ENCODE measurements around the gene MAFF.
"Not testable (repeated sequence)": the region's sequence is repeated elsewhere in the genome, so short reads cannot be mapped to it uniquely, and the experiment has no call there.

The MAFF gene

DNA sequence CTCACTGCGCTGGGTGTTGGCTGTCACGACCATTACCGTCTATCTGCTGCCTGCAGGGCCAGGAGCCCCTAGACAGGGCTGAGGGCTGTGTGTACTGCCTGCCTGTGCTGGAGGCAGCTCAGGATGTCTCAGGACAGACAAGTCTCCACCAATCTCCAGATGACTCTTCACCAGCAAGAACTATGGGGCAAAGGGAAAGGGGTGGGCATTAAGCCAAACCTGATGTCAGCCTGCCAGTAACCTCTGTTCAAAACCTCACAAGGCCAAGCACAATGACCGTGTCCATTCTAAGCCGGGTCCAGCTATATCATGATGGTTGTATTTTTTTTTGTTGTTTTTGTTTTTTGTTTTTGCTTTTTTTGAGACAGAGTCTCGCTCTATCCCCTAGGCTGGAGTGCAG, 31.6 kb downstream of the MAFF start:
- Histone ChIP-seq H3K4me3 (ENCODE audit: low read depth, low read length) (no peak overlapping the region), H3K27ac (no peak overlapping the region), H3K36me3 (replicated peaks) (peaks cover 62% of the 10 kb centered on the region), H3K27me3 (replicated peaks) (no peaks in the 10 kb centered on the region)
- TF ChIP-seq, protein P1, sequence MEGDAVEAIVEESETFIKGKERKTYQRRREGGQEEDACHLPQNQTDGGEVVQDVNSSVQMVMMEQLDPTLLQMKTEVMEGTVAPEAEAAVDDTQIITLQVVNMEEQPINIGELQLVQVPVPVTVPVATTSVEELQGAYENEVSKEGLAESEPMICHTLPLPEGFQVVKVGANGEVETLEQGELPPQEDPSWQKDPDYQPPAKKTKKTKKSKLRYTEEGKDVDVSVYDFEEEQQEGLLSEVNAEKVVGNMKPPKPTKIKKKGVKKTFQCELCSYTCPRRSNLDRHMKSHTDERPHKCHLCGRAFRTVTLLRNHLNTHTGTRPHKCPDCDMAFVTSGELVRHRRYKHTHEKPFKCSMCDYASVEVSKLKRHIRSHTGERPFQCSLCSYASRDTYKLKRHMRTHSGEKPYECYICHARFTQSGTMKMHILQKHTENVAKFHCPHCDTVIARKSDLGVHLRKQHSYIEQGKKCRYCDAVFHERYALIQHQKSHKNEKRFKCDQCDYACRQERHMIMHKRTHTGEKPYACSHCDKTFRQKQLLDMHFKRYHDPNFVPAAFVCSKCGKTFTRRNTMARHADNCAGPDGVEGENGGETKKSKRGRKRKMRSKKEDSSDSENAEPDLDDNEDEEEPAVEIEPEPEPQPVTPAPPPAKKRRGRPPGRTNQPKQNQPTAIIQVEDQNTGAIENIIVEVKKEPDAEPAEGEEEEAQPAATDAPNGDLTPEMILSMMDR (IDR thresholded peaks at IDR 0.05; ENCODE audit: low read depth, low read length, missing control alignments): no peak
- no peak for DNase-seq
- in situ Hi-C loops (cut with HindIII; ENCODE audit: low pct_ligation_motif_present, low sequenced_read_pairs): no loop called here

GRCh38 chr22:38233856-38234255, 32.1 kb downstream of the MAFF start:
- DNase-seq; H3K4me3 ChIP-seq (ENCODE audit: low read depth, low read length); H3K27ac ChIP-seq; in situ Hi-C loops (cut with HindIII; ENCODE audit: low pct_ligation_motif_present, low sequenced_read_pairs); H3K27me3 ChIP-seq (replicated peaks): not testable (repeated sequence)
- peaks cover 62% of the 10 kb centered on the region for H3K36me3 ChIP-seq (replicated peaks)

- Histone ChIP-seq H3K27ac (no peak overlapping the region), H3K36me3 (replicated peaks) (peaks cover 59% of the 10 kb centered on the region), H3K27me3 (replicated peaks) (no peaks in the 10 kb centered on the region), H3K4me3 (ENCODE audit: low read depth, low read length) (no peak overlapping the region)
- TF ChIP-seq, protein P1 (IDR thresholded peaks at IDR 0.05; ENCODE audit: low read depth, low read length, missing control alignments): no peak
- in situ Hi-C loops (cut with HindIII; ENCODE audit: low pct_ligation_motif_present, low sequenced_read_pairs): no loop called here
- DNase-seq: no peak
These were observed 33.6 kb downstream of the MAFF start for GRCh38 chr22:38235240-38235850.

DNA sequence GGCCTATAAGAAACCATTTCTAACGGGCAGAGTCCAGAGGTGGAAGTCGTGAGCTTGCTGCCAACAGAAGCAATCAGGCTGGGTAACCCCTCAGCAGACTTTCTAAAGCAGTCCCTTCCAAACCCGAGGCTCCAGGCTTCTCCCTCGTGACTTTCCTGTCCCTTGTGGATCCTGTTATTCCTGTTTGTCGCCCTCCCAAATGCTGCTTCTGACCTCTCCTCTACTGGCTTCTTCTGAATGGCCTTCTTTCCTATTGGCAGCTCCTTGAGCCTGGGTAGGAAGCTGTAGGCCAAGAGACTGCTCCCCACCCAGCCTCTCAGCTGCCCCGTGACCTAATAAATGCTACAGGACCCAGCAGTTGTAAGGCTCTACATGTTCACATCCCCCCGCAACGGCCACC, 35.0 kb downstream of the MAFF start:
- no peak for DNase-seq
- Histone ChIP-seq H3K36me3 (replicated peaks) (peaks cover 45% of the 10 kb centered on the region), H3K4me3 (ENCODE audit: low read depth, low read length) (no peak overlapping the region), H3K27me3 (replicated peaks) (no peaks in the 10 kb centered on the region), H3K27ac (no peak overlapping the region)
- in situ Hi-C loops (cut with HindIII; ENCODE audit: low pct_ligation_motif_present, low sequenced_read_pairs): no loop called here
- TF ChIP-seq, protein P1 (IDR thresholded peaks at IDR 0.05; ENCODE audit: low read depth, low read length, missing control alignments): no peak

GRCh38 chr22:38238519-38239071, 36.8 kb downstream of the MAFF start:
- in situ Hi-C loops (cut with HindIII; ENCODE audit: low pct_ligation_motif_present, low sequenced_read_pairs): no loop called here
- TF ChIP-seq, protein P1 (IDR thresholded peaks at IDR 0.05; ENCODE audit: low read depth, low read length, missing control alignments): no peak
- DNase-seq: no peak
- Histone ChIP-seq H3K27ac (peak overlapping the region; percentile 89), H3K4me3 (ENCODE audit: low read depth, low read length) (no peak overlapping the region), H3K36me3 (replicated peaks) (peaks cover 36% of the 10 kb centered on the region), H3K27me3 (replicated peaks) (no peaks in the 10 kb centered on the region)

- Histone ChIP-seq H3K36me3 (replicated peaks) (peaks cover 38% of the 10 kb centered on the region), H3K4me3 (ENCODE audit: low read depth, low read length) (no peak overlapping the region), H3K27me3 (replicated peaks) (no peaks in the 10 kb centered on the region), H3K27ac (peak overlapping the region; percentile 89)
- peak; percentile 85 for DNase-seq
- in situ Hi-C loops (cut with HindIII; ENCODE audit: low pct_ligation_motif_present, low sequenced_read_pairs): no loop called here
- TF ChIP-seq, protein P1 (IDR thresholded peaks at IDR 0.05; ENCODE audit: low read depth, low read length, missing control alignments): peak; percentile 48
These were observed 37.4 kb downstream of the MAFF start for GRCh38 chr22:38239101-38239761.
